Measurements from ENCODE around the gene DDHD1. TPM values are rescaled to one million over a fixed set of nuclear protein-coding genes. Genes with fewer than 3 reads are reported as not detected.

Gene DDHD1
- total RNA-seq = 6.6 and 12.6 TPM in 2 replicates

DNA sequence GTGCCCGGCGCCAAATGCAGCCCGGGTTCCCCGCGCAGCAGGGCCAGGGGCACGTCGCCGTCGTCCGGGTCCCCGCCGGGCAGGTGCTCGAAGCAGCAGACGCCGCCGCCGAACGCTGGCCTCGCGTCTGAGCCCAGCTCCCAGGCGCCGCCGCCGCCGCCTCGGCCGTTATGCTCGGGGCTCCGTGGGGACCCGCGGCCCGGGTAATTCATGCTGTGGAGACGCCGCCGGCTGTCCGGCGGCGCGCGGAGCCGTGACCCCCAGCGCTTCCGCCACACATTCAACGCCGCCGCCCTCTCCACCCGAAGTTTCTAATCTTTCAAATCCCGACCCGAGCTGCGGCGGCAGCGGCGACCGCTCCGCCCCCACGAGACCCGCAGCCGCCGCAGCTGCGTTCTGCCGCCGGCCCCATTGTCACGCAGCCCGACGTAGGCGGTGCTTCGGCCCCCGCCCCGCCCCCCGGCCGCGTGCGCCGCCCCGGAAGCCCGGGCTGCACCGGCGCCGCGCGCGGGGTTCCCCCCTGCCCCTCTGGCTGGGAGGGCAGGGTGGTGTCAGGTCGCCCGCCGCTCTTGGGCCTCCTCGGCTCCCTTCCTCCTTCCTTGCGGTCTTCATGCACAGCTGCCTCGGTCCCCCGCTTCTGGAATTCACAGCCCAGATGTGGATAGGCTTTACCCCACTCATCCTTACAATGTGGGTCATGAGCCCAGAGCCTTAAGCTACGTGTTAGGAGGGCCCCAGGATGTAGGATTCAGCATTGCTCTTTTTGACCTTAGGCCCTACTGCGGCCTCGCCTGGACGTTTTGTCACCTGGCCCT is at the start of gene DDHD1:
TSS of gene DDHD1 (minus strand) at position 437 of the 815 bp plus-strand sequence. CDS start at position 212, 225 bp downstream.

Other genes with a start within 250 kb of the DDHD1 start
- gene FERMT2, start 202.3 kb downstream of the DDHD1 start, total RNA-seq = 75.7 and 79.3 TPM in 2 replicates